GM12878 (cell line): ENCODE data around the gene LTBP3. TPM values are rescaled to one million over a fixed set of nuclear protein-coding genes. Genes with fewer than 3 reads are reported as not detected.
"Not testable (repeated sequence)": the region's sequence is repeated elsewhere in the genome, so short reads cannot be mapped to it uniquely, and the experiment has no call there.

Experiments used
- ATAC-seq: fragments of 200-7000 bp; cut with Tn5 transposase; 3 replicates; pipeline ENCODE4 v1.9.1; 2020; ENCODE audit warnings: mild to moderate bottlenecking, moderate library complexity
- BruUV-seq: library from RNA; stranded (reverse); fragments of 400-500 nt; replicated peaks from 2 replicates; lab custom pipeline; 2021; lab: Mats Ljungman, UMichigan
- CTCF ChIA-PET: fragments of 300-600 bp; sonication (Branson Sonifier 250); formaldehyde crosslinking; extraction: SDS; loops from one replicate; lab custom pipeline; 2021; ENCODE audit warnings: inconsistent platforms; lab: Yijun Ruan, JAX
- POLR2A ChIA-PET: fragments of 350-600 bp; formaldehyde crosslinking; extraction: SDS; loops from one replicate; lab custom pipeline; 2021; ENCODE audit warnings: inconsistent platforms; lab: Charles Lee
- RAD21 ChIA-PET: fragments of 300-600 bp; sonication (Branson Sonifier 250); formaldehyde crosslinking; loops from one replicate; lab custom pipeline; 2023; ENCODE audit warnings: antibody characterized with exemption; ENCODE audit not compliant: unreplicated experiment; lab: Charles Lee
- SMC1A ChIA-PET: fragments of 300-600 bp; sonication (Branson Sonifier 250); formaldehyde crosslinking; loops from one replicate; lab custom pipeline; 2023; ENCODE audit not compliant: unreplicated experiment, uncharacterized antibody; lab: Charles Lee
- DNase-seq: peaks from one replicate; pipeline ENCODE4 v3.0.0-alpha.2; 2011; ENCODE audit warnings: low read depth, low spot score
- FAIRE-seq: peaks from 3 replicates; lab custom pipeline; 2011; peaks lifted over from hg19 to GRCh38; lab: Jason Lieb, UNC
- H2AFZ ChIP-seq: 2 replicates; pipeline ENCODE4 v1.6.0; 2011; ENCODE audit warnings: low read depth, low read length, control low read depth; ENCODE audit not compliant: control insufficient read depth
- H3K27ac ChIP-seq: 2 replicates; pipeline ENCODE4 v1.5.1; 2011; ENCODE audit warnings: control low read depth; ENCODE audit not compliant: control insufficient read depth, insufficient read depth
- H3K27me3 ChIP-seq, 2 experiments: replicated peaks in 1 of 2; 2 replicates each; pipeline versions ENCODE4 v1.6.0 to v1.6.1; 2011; ENCODE audit warnings: low read length in 1 of 2; ENCODE audit not compliant: control insufficient read depth in 2 of 2, insufficient read depth in 2 of 2
- H3K36me3 ChIP-seq, 2 experiments: 2 replicates each; pipeline ENCODE4 v1.5.1; 2011; ENCODE audit warnings: low read length in 1 of 2; ENCODE audit not compliant: control insufficient read depth in 2 of 2, insufficient read depth in 2 of 2
- H3K4me1 ChIP-seq: 2 replicates; pipeline ENCODE4 v1.6.1; 2011; ENCODE audit warnings: mild to moderate bottlenecking, low read length, moderate library complexity, mixed read lengths; ENCODE audit not compliant: control insufficient read depth, insufficient read depth
- H3K4me2 ChIP-seq: 2 replicates; pipeline ENCODE4 v1.6.0; 2011; ENCODE audit warnings: control low read depth; ENCODE audit not compliant: control insufficient read depth, insufficient read depth
- H3K4me3 ChIP-seq: fragments of 200-600 bp; sonication (generic); 2 replicates; pipeline ENCODE4 v1.5.1; 2016
- H3K79me2 ChIP-seq: 2 replicates; pipeline ENCODE4 v1.6.0; 2011; ENCODE audit warnings: low read length; ENCODE audit not compliant: control insufficient read depth, insufficient read depth
- H3K9ac ChIP-seq: 2 replicates; pipeline ENCODE4 v1.8.0; 2011; ENCODE audit warnings: low read length, control low read depth, mixed read lengths; ENCODE audit not compliant: control insufficient read depth, insufficient read depth
- H3K9me3 ChIP-seq: replicated peaks from 3 replicates; pipeline ENCODE4 v1.5.1; 2011; ENCODE audit warnings: mild to moderate bottlenecking, low read length; ENCODE audit not compliant: control insufficient read depth, insufficient read depth
- H4K20me1 ChIP-seq: 2 replicates; pipeline ENCODE4 v1.6.0; 2011; ENCODE audit not compliant: control insufficient read depth, insufficient read depth
- WGBS: methylation state at CpG from one replicate; pipeline ENCODE4 v1.1.6; 2016; ENCODE audit warnings: low lambda C conversion rate; ENCODE audit not compliant: insufficient replicate concordance, insufficient coverage; ENCODE audit errors: missing lambda C conversion rate; 5-methylcytosine and 5-hydroxymethylcytosine counted together
- in situ Hi-C: fragments of 300-500 bp; cut with MboI; formaldehyde crosslinking; loops from 9 replicates; pipeline ENCODE4 v1.14.3; 2018; ENCODE audit warnings: mixed read lengths
- intact Hi-C: fragments of 100-400 bp; cut with micrococcal nuclease; formaldehyde crosslinking; loops from one replicate; pipeline ENCODE4 v1.14.2; 2022; ENCODE audit not compliant: unreplicated experiment
- polyA plus RNA-seq, 11 experiments: library from polyadenylated mRNA; depleted of rRNA in 4 of 11; unstranded in 6 of 11; stranded (reverse) in 5 of 11; fragments of >200 nt; fragmentation: Nextera tagmentation in 4 of 11; fragmentation: Illumina TruSeq in 1 of 11; extraction: Ambion mirVana in 4 of 11; extraction: Trizol in 1 of 11; gene quantifications; 1 replicate in 1 of 11; 2 replicates in 10 of 11; pipeline versions ENCODE4 v1.2.1 to v1.2.3, GENCODE V29; 2011 to 2016; ENCODE audit warnings: inconsistent platforms in 2 of 11, missing spikeins in 2 of 11, low read depth in 1 of 11
- total RNA-seq, 4 experiments: library from RNA; depleted of rRNA in 3 of 4; stranded (reverse); fragments of >200 nt in 3 of 4; fragmentation: Illumina TruSeq in 1 of 4; extraction: Trizol in 1 of 4; gene quantifications; 2 replicates each; pipeline versions ENCODE4 v1.2.1 to v1.2.3, GENCODE V29; 2013 to 2021

The LTBP3 gene
- total and polyA plus RNA-seq, 10 of the 15 experiments (the other 5 are each of a cell fraction or from before 2014, with no cell fraction given) = 2.2 to 12.2 (median 6.2) TPM; not detected in 2

GRCh38 chr11:65521777-65522521 is 36.2 kb downstream of the LTBP3 start:
- Histone ChIP-seq H3K4me1 (peaks cover 25% of the 10 kb centered on the region), H3K79me2 (peaks cover 15% of the 10 kb centered on the region)
- H3K4me3 ChIP-seq, ATAC-seq, H3K4me2 ChIP-seq, H3K9me3 ChIP-seq, RAD21 ChIA-PET, POLR2A ChIA-PET, H2AFZ ChIP-seq, BruUV-seq, intact Hi-C loops, H3K9ac ChIP-seq, DNase-seq, H3K27me3 ChIP-seq, H3K27ac ChIP-seq, H3K36me3 ChIP-seq, in situ Hi-C loops, H4K20me1 ChIP-seq, FAIRE-seq: not testable (repeated sequence)
- ChIA-PET SMC1A (interaction anchor here (0.6 kb wide), 1 partner anchor 54 kb away, joined by 3 read pairs; no protein-coding TSS in a partner anchor), CTCF (interaction anchor here (1.0 kb wide), 1 partner anchor 207 kb away, joined by 5 read pairs; no protein-coding TSS in a partner anchor)
- WGBS = 90% methylated on average over 20 of the region's 20 CpGs

GRCh38 chr11:65518941-65519549 is 39.1 kb downstream of the LTBP3 start:
- H4K20me1 ChIP-seq, in situ Hi-C loops, H3K9ac ChIP-seq, CTCF ChIA-PET, H3K4me2 ChIP-seq, H3K4me3 ChIP-seq, H3K27me3 ChIP-seq, H3K27ac ChIP-seq, H3K9me3 ChIP-seq, H3K36me3 ChIP-seq, intact Hi-C loops, H2AFZ ChIP-seq, SMC1A ChIA-PET, FAIRE-seq, H3K79me2 ChIP-seq, BruUV-seq, DNase-seq, ATAC-seq: not testable (repeated sequence)
- peaks cover 14% of the 10 kb centered on the region for H3K4me1 ChIP-seq
- ChIA-PET RAD21 (interaction anchor here (0.7 kb wide), 3 partner anchors 104 to 177 kb away, joined by 3 read pairs; no protein-coding TSS in a partner anchor), POLR2A (interaction anchor here (0.6 to 1.0 kb wide), 4 partner anchors 10 to 76 kb away, joined by 3 to 8 read pairs (median 4); no protein-coding TSS in a partner anchor)
- 93% methylated on average over 8 of the region's 8 CpGs for whole genome bisulfite sequencing
